SK-N-SH (cell line): ENCODE results near the gene SLC25A18. TPM values are rescaled to one million over a fixed set of nuclear protein-coding genes. Genes with fewer than 3 reads are reported as not detected.
"Not testable (repeated sequence)": the region's sequence is repeated elsewhere in the genome, so short reads cannot be mapped to it uniquely, and the experiment has no call there.

Source experiments
- CTCF ChIA-PET: fragments of 300-600, 350-600 bp; formaldehyde crosslinking; extraction: SDS; loops from one replicate; lab custom pipeline; 2021; lab: Yijun Ruan, JAX
- POLR2A ChIA-PET: fragments of 350-600 bp; sonication (Branson Sonifier 250); formaldehyde crosslinking; extraction: SDS; loops from one replicate; lab custom pipeline; 2020; ENCODE audit warnings: antibody characterized with exemption, inconsistent platforms; lab: Yijun Ruan, JAX
- DNase-seq: peaks from one replicate; pipeline ENCODE4 v3.0.0; 2012
- H2AFZ ChIP-seq: fragments of 200-600 bp; sonication (generic); 2 replicates; pipeline ENCODE4 v1.8.1; 2016; ENCODE audit warnings: antibody characterized with exemption, mild to moderate bottlenecking, low read depth
- H3F3A ChIP-seq: fragments of 200-600 bp; sonication (generic); replicated peaks from 2 replicates; pipeline ENCODE3; 2016; ENCODE audit warnings: antibody characterized with exemption, mild to moderate bottlenecking; ENCODE audit not compliant: insufficient read depth
- H3K27ac ChIP-seq, 2 experiments: fragments of 200-500 bp in 1 of 2; fragments of 200-600 bp in 1 of 2; sonication (Bioruptor generic) in 1 of 2; sonication (generic), shearing (Covaris generic) in 1 of 2; 2 replicates each; pipeline versions ENCODE4 v1.5.1 to v1.6.1; 2014 to 2016; ENCODE audit warnings: low read depth in 2 of 2, inconsistent platforms in 1 of 2, low read length in 1 of 2, mild to moderate bottlenecking in 1 of 2, mixed read lengths in 1 of 2
- H3K27me3 ChIP-seq: fragments of 200-600 bp; sonication (generic), shearing (Covaris generic); 2 replicates; pipeline ENCODE4 v1.6.1; 2016; ENCODE audit warnings: mixed run types; ENCODE audit not compliant: insufficient read depth
- H3K36me3 ChIP-seq, 2 experiments: fragments of 200-500 bp in 1 of 2; fragments of 200-600 bp in 1 of 2; sonication (Bioruptor generic) in 1 of 2; sonication (generic) in 1 of 2; replicated peaks in 1 of 2; 2 replicates each; pipeline versions ENCODE3 to v1.5.1; 2014 to 2016; ENCODE audit warnings: low read length in 1 of 2, mild to moderate bottlenecking in 1 of 2; ENCODE audit not compliant: insufficient read depth in 2 of 2, control insufficient read depth in 1 of 2
- H3K4me1 ChIP-seq, 2 experiments: fragments of 200-500 bp in 1 of 2; fragments of 200-600 bp in 1 of 2; sonication (Bioruptor generic) in 1 of 2; sonication (generic), shearing (Covaris generic) in 1 of 2; 2 replicates each; pipeline versions ENCODE4 v1.5.1 to v1.6.1; 2014 to 2016; ENCODE audit warnings: low read depth in 1 of 2, low read length in 1 of 2, mixed run types in 1 of 2; ENCODE audit not compliant: insufficient read depth in 2 of 2, control insufficient read depth in 1 of 2
- H3K4me2 ChIP-seq: fragments of 200-600 bp; sonication (generic), shearing (Covaris generic); 2 replicates; pipeline ENCODE4 v1.6.1; 2017; ENCODE audit warnings: mixed run types
- H3K4me3 ChIP-seq, 2 experiments: fragments of 200-500 bp in 1 of 2; fragments of 200-600 bp in 1 of 2; sonication (Bioruptor generic) in 1 of 2; sonication (generic), shearing (Covaris generic) in 1 of 2; 2 replicates each; pipeline versions ENCODE4 v1.5.1 to v1.8.1; 2014 to 2016; ENCODE audit warnings: low read depth in 2 of 2, inconsistent platforms in 1 of 2, low read length in 1 of 2, mild to moderate bottlenecking in 1 of 2, mixed read lengths in 1 of 2, moderate library complexity in 1 of 2
- H3K79me2 ChIP-seq: fragments of 200-600 bp; sonication (generic); 2 replicates; pipeline ENCODE4 v1.8.1; 2017; ENCODE audit warnings: mild to moderate bottlenecking; ENCODE audit not compliant: insufficient read depth
- H3K9ac ChIP-seq: fragments of 200-600 bp; sonication (generic); 2 replicates; pipeline ENCODE4 v1.6.1; 2017; ENCODE audit warnings: mixed run types
- H3K9me2 ChIP-seq: fragments of 200-600 bp; sonication (generic); 2 replicates; pipeline ENCODE4 v1.6.1; 2017; ENCODE audit warnings: mixed run types
- H3K9me3 ChIP-seq: fragments of 200-600 bp; sonication (generic); 2 replicates; pipeline ENCODE4 v1.6.1; 2017; ENCODE audit warnings: mixed run types, mild to moderate bottlenecking, moderate library complexity
- H4K20me1 ChIP-seq: fragments of 200-600 bp; sonication (generic); 2 replicates; pipeline ENCODE4 v1.6.1; 2017; ENCODE audit warnings: mild to moderate bottlenecking, mixed run types; ENCODE audit not compliant: insufficient read depth
- ELF1 ChIP-seq: IDR thresholded peaks from 2 replicates; pipeline ENCODE4 v1.4.0; 2012
- EZH2phosphoT487 ChIP-seq: fragments of 200-600 bp; sonication (generic); IDR thresholded peaks from 2 replicates; pipeline ENCODE4 v1.6.1; 2017; ENCODE audit warnings: low read depth, mixed run types, mild to moderate bottlenecking, antibody characterized with exemption, moderate library complexity, borderline replicate concordance
- FOSL2 ChIP-seq: IDR thresholded peaks from 2 replicates; pipeline ENCODE4 v1.4.0; 2012; ENCODE audit warnings: low read depth, mild to moderate bottlenecking, moderate library complexity, borderline replicate concordance
- FOXJ3 ChIP-seq: sonication (generic); formaldehyde crosslinking; IDR thresholded peaks from 2 replicates; pipeline ENCODE4 v1.5.1; 2020; ENCODE audit warnings: mild to moderate bottlenecking, missing genetic modification reagents
- MEF2A ChIP-seq: IDR thresholded peaks from 2 replicates; pipeline ENCODE4 v1.4.0; 2012; ENCODE audit warnings: low read depth, borderline replicate concordance
- MXI1 ChIP-seq: IDR thresholded peaks from 2 replicates; pipeline ENCODE4 v1.6.1; 2012; ENCODE audit warnings: mild to moderate bottlenecking, low read depth, low read length, improper control_type of control experiment
- NFIC ChIP-seq: IDR thresholded peaks from 2 replicates; pipeline ENCODE4 v1.4.0; 2012; ENCODE audit warnings: borderline replicate concordance
- NRF1 ChIP-seq: IDR thresholded peaks from 2 replicates; pipeline ENCODE4 v1.6.1; 2012; ENCODE audit warnings: low read depth, mild to moderate bottlenecking, low read length
- POLR2AphosphoS5 ChIP-seq: IDR thresholded peaks from 2 replicates; pipeline ENCODE4 v1.6.1; 2012; ENCODE audit warnings: low read depth, low read length
- RAD21 ChIP-seq: IDR thresholded peaks from 2 replicates; pipeline ENCODE4 v1.6.1; 2012; ENCODE audit warnings: mild to moderate bottlenecking, low read length
- RCOR1 ChIP-seq: fragments of 150-350 bp; IDR thresholded peaks from 2 replicates; pipeline ENCODE4 v1.6.1; 2017; ENCODE audit warnings: antibody characterized with exemption, low read length
- REST ChIP-seq: IDR thresholded peaks from 2 replicates; pipeline ENCODE4 v1.6.1; 2012; ENCODE audit warnings: mild to moderate bottlenecking, low read depth, low read length, moderate library complexity
- RFX5 ChIP-seq: IDR thresholded peaks from 2 replicates; pipeline ENCODE4 v1.6.1; 2012; ENCODE audit warnings: mild to moderate bottlenecking, improper control_type of control experiment, low read length
- SIN3A ChIP-seq: IDR thresholded peaks from 2 replicates; pipeline ENCODE4 v1.6.1; 2012; ENCODE audit warnings: low read depth, mild to moderate bottlenecking, low read length, moderate library complexity, borderline replicate concordance
- SMC3 ChIP-seq: IDR thresholded peaks from 2 replicates; pipeline ENCODE4 v1.6.1; 2012; ENCODE audit warnings: low read depth, low read length, improper control_type of control experiment
- TAF1 ChIP-seq: IDR thresholded peaks from 2 replicates; pipeline ENCODE4 v1.6.1; 2012; ENCODE audit warnings: low read depth, mild to moderate bottlenecking, low read length, moderate library complexity, borderline replicate concordance
- TEAD4 ChIP-seq: IDR thresholded peaks from 2 replicates; pipeline ENCODE4 v1.4.0; 2012; ENCODE audit warnings: mild to moderate bottlenecking, borderline replicate concordance; ENCODE audit not compliant: insufficient read depth
- USF2 ChIP-seq: fragments of 150-350 bp; IDR thresholded peaks from 2 replicates; pipeline ENCODE4 v1.6.1; 2017; ENCODE audit warnings: antibody characterized with exemption, low read length, low read depth, borderline replicate concordance
- YY1 ChIP-seq: IDR thresholded peaks from 2 replicates; pipeline ENCODE4 v1.4.0; 2012; ENCODE audit warnings: low read depth, mild to moderate bottlenecking
- WGBS: methylation state at CpG from one replicate; pipeline ENCODE4 v1.1.6; 2017; ENCODE audit warnings: low lambda C conversion rate; 5-methylcytosine and 5-hydroxymethylcytosine counted together
- polyA plus RNA-seq, 3 experiments: library from polyadenylated mRNA; depleted of rRNA; stranded (reverse); fragments of >200 nt; gene quantifications; 2 replicates each; pipeline ENCODE4 v1.2.3, GENCODE V29; 2012

The SLC25A18 gene
- polyA plus RNA-seq, 1 of the 3 experiments (the other 2 are of a cell fraction) = 0.02 TPM

- TF ChIP-seq REST (no peak), FOSL2 (no peak), MXI1 (no peak), TAF1 (no peak), SIN3A (no peak), USF2 (no peak)
Measured at GRCh38 chr22:17514084-17514483, 49.2 kb upstream of the SLC25A18 start (continued).

- ChIA-PET POLR2A (no interaction called here), CTCF (no interaction called here)
- no peak for TF ChIP-seq REST
- no peak for TF ChIP-seq TAF1
- TF ChIP-seq ELF1 = no peak
- TF ChIP-seq MEF2A = no peak
- TF ChIP-seq FOXJ3 (CRISPR knock-in tag) = no peak
- TF ChIP-seq NFIC = no peak
- TF ChIP-seq NRF1 = no peak
- TF ChIP-seq RFX5 = no peak
- TF ChIP-seq RCOR1 = no peak
- TF ChIP-seq EZH2phosphoT487 = no peak
- no peak for TF ChIP-seq SMC3
- TF ChIP-seq YY1 = no peak
- no peak for TF ChIP-seq POLR2AphosphoS5
- no peak for TF ChIP-seq RAD21
- TF ChIP-seq TEAD4 = no peak
- no peak for TF ChIP-seq FOSL2
- Histone ChIP-seq H3K79me2 (no peaks in the 10 kb centered on the region), H3K36me3 (no peaks in the 10 kb centered on the region), H3K9ac (no peak overlapping the region), H3K4me3 (no peak overlapping the region), H3K4me2 (no peak overlapping the region), H3K9me3 (no peaks in the 10 kb centered on the region), H4K20me1 (no peaks in the 10 kb centered on the region), H3F3A (no peaks in the 10 kb centered on the region), H3K9me2 (no peaks in the 10 kb centered on the region), H3K27me3 (peaks cover 67% of the 10 kb centered on the region; the same call in 1 of the 2 replicates), H2AFZ (no peak overlapping the region), H3K4me1 (no peaks in the 10 kb centered on the region), H3K27ac (no peak overlapping the region)
- DNase-seq = no peak
- WGBS = 6% methylated on average over 3 of the region's 3 CpGs
Measured at GRCh38 chr22:17518406-17518805, 44.9 kb upstream of the SLC25A18 start.

GRCh38 chr22:17521971-17522370 is 41.3 kb upstream of the SLC25A18 start:
- CTCF ChIA-PET, H3K9me3 ChIP-seq, DNase-seq, H3K79me2 ChIP-seq, H3K9ac ChIP-seq, H4K20me1 ChIP-seq, H2AFZ ChIP-seq, H3K4me2 ChIP-seq, H3K9me2 ChIP-seq, H3K4me3 ChIP-seq, POLR2A ChIA-PET, H3K4me1 ChIP-seq, H3F3A ChIP-seq, H3K27ac ChIP-seq, H3K36me3 ChIP-seq: not testable (repeated sequence)
- H3K27me3 ChIP-seq = peaks cover 44% of the 10 kb centered on the region; the same call in 1 of the 2 replicates
- WGBS = 10% methylated on average over 1 of the region's 1 CpG
